SK-N-MC (cell line): ENCODE results near the gene SLC4A4.

Experiments used
- DNase-seq: peaks from one replicate; pipeline ENCODE4 v3.0.0-alpha.2; 2011; ENCODE audit warnings: low read depth, low spot score
- H3K27ac ChIP-seq: fragments of 200-600 bp; sonication (generic); 2 replicates; pipeline ENCODE4 v1.5.1; 2016; ENCODE audit warnings: mixed run types
- H3K36me3 ChIP-seq: fragments of 200-600 bp; sonication (generic); 2 replicates; pipeline ENCODE4 v1.6.1; 2017; ENCODE audit warnings: antibody characterized with exemption, low read length, mixed read lengths; ENCODE audit not compliant: insufficient read depth
- H3K4me3 ChIP-seq: fragments of 200-600 bp; sonication (generic); 2 replicates; pipeline ENCODE4 v1.5.1; 2016
- H3K9ac ChIP-seq: fragments of 200-600 bp; sonication (generic); 2 replicates; pipeline ENCODE4 v1.8.0; 2017; ENCODE audit warnings: mixed run types, mixed read lengths; ENCODE audit not compliant: insufficient read length
- H3K9me3 ChIP-seq: fragments of 200-600 bp; sonication (generic); 2 replicates; pipeline ENCODE4 v1.6.1; 2017; ENCODE audit warnings: low read depth, mild to moderate bottlenecking, antibody characterized with exemption, low read length, moderate library complexity, mixed read lengths
- EZH2 ChIP-seq: fragments of 200-600 bp; sonication (generic); IDR thresholded peaks from one replicate; pipeline ENCODE4 v1.6.1; 2017; ENCODE audit warnings: antibody characterized with exemption
- FOXP2 ChIP-seq: optimal IDR thresholded peaks from 2 replicates; pipeline ENCODE3; 2011; ENCODE audit warnings: mild to moderate bottlenecking, moderate library complexity; ENCODE audit not compliant: insufficient read depth; ENCODE audit errors: extremely low read length, control extremely low read depth
- POLR2AphosphoS5 ChIP-seq: IDR thresholded peaks from 2 replicates; pipeline ENCODE4 v1.6.1; 2012; ENCODE audit warnings: mild to moderate bottlenecking, low read depth, low read length, borderline replicate concordance

The SLC4A4 gene

DNA sequence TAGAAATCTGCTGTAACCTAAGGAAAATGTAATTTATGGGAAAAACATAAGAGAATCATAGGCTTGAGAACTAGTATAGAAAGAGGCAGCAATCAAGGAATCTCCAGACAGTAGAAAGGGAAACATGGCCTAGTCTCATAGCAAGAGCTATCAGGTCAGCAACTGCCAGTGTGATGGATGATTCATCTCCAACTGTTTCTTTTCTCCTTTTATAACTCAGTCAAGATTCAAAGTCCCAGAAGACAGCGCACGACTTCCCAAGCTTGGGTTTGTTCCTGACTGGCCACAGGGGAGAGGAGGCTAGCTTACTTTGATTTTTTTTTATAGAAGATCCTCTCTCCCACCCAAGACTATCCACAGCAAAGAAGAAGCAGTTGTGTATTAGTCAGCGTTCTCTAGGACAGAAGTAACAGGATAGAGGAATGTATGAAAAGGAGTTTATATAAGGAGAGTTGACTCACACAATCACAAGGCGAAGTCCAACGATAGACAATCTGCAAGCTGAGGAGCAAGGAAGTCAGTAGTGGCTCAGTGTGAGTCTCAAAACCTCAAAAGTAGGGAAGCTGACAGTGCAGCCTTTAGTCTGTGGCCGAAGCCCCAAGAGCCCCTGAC lies 263.6 kb downstream of the SLC4A4 start:
- H3K9ac ChIP-seq: no peak overlapping the region
- H3K27ac ChIP-seq: no peak overlapping the region
- no peaks in the 10 kb centered on the region for H3K9me3 ChIP-seq
- no peak for DNase-seq
- H3K36me3 ChIP-seq: no peaks in the 10 kb centered on the region
- no peak for TF ChIP-seq EZH2
- TF ChIP-seq POLR2AphosphoS5: no peak
- TF ChIP-seq FOXP2: no peak
- H3K4me3 ChIP-seq: no peak overlapping the region

DNA sequence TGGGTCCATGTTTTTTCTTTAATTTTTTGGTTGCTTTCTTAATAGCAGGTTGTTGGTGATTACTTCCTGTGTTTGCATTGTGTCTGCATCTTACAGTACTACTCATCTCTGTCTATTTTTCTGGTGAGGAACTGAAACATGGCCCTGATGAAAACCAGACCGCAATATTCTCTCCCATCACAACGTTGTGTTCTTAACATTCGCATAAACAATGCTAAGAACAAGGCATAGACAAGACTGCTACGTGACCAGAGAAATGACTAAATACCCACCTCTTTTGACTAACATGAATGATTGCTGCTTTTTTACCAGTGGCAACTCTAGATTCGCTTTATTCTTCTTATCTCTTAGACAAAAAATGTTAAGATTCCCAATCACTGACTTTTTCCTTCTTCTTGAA lies 266.0 kb downstream of the SLC4A4 start:
- H3K9me3 ChIP-seq: no peaks in the 10 kb centered on the region
- H3K36me3 ChIP-seq: no peaks in the 10 kb centered on the region
- TF ChIP-seq EZH2: no peak
- no peak for TF ChIP-seq POLR2AphosphoS5
- no peak for TF ChIP-seq FOXP2
- H3K9ac ChIP-seq: no peak overlapping the region
- no peak overlapping the region for H3K27ac ChIP-seq
- no peak overlapping the region for H3K4me3 ChIP-seq
- no peak for DNase-seq

DNA sequence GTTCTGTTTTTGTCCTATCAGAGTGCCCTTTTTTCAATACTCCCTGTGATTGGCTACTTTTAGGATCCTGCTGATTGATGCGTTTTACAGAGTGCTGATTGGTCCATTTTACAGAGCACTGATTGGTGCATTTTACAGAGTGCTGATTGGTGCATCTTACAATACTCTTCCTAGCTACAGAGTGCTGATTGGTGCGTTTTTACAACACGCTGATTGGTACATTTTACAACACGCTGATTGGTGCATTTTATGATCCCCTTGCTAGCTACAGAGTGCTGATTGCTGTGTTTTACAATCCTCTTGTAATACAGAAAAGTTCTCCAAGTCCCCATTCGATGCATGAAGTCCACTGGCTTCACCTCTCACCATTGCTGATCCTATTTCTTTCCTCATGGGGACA lies 268.3 kb downstream of the SLC4A4 start:
- Histone ChIP-seq H3K4me3 (no peak overlapping the region), H3K27ac (no peak overlapping the region), H3K9ac (no peak overlapping the region), H3K36me3 (no peaks in the 10 kb centered on the region), H3K9me3 (no peaks in the 10 kb centered on the region)
- no peak for TF ChIP-seq POLR2AphosphoS5
- no peak for TF ChIP-seq EZH2
- no peak for TF ChIP-seq FOXP2
- no peak for DNase-seq

DNA sequence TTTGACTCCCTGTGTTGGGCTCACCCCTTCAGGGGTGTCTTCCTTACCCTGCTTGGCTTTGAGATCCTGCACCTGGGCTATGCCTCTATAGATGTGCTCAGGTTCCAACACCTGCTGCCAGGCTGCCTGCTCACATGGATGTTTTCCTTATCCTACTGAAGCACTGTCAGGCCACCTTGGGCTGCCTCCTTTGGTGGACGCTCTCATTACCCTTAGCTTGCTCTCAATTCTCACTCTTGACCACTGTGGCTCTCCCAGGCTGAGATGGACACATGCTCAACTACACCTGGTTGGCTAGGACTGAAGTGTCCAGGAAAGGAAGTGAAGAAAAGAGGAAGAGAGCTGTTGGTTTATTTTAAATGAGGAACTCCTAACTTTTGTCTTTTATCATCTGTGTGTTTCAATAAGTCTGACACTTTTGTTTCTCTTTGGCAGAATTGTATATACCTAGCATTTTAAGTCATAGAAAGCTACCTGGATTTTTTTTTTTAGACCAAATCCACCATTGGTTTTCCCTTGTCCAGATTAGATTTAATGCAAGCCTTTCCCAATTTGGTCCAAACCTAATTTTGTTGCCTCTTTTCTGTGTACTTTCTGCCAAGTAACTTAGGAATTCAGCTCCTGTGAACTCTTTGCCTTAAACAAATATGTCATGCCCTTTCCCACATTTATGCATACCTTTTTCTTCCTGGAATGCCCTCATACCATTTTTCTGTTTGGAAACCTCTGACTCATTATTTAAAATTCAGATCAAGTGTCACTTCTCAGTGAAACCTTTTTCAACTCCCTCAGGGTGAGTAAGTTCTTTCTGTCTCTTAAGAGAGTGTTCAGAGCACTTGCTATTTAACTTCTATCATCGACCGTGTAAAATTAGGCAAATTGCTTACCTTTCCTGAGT lies 269.2 kb downstream of the SLC4A4 start:
- TF ChIP-seq FOXP2 (no peak), EZH2 (no peak), POLR2AphosphoS5 (no peak)
- no peak for DNase-seq
- H3K36me3 ChIP-seq: no peaks in the 10 kb centered on the region
- H3K9ac ChIP-seq: no peak overlapping the region
- no peak overlapping the region for H3K4me3 ChIP-seq
- no peaks in the 10 kb centered on the region for H3K9me3 ChIP-seq
- no peak overlapping the region for H3K27ac ChIP-seq

DNA sequence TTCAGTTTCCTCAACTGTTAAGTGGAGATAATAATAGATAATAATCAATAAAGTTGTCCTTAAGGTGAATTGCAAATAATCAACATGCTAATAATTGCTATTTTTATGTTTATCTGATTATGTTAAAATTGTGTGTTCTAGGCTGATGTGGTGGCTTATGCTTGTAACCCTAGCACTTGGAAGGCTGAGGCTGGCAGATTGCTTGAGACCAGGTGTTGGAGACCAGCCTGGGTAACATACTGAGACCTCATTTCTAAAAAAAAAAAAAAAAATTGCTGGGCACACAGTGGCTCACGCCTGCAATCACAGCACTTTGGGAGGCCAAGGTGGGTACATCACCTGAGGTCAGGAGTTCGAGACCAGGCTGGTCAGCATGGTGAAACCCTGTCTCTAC lies 269.9 kb downstream of the SLC4A4 start:
- H3K4me3 ChIP-seq: no peak overlapping the region
- TF ChIP-seq POLR2AphosphoS5: no peak
- no peak for TF ChIP-seq FOXP2
- TF ChIP-seq EZH2: no peak
- H3K27ac ChIP-seq: no peak overlapping the region
- H3K9me3 ChIP-seq: no peaks in the 10 kb centered on the region
- no peak overlapping the region for H3K9ac ChIP-seq
- DNase-seq: no peak
- no peaks in the 10 kb centered on the region for H3K36me3 ChIP-seq

DNA sequence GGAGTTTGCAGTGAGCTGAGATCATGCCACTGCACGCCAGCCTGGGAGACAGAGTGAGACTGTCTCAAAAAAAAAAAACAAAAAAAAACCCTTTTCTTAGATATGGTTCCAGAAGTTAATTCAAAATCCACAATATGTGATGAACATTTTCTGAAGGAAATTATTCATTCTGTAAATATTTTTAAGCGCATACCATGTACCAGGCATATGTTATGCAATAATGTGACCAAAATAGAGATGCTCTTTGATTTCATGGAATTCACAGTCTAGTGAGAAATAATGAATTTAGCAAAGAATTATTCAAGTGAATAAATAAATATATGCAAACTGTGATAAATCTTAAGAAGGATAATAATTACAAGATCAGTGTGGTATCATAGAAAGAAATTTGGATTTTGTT lies 270.3 kb downstream of the SLC4A4 start:
- no peaks in the 10 kb centered on the region for H3K9me3 ChIP-seq
- H3K27ac ChIP-seq: no peak overlapping the region
- no peak overlapping the region for H3K9ac ChIP-seq
- no peak overlapping the region for H3K4me3 ChIP-seq
- H3K36me3 ChIP-seq: no peaks in the 10 kb centered on the region
- no peak for DNase-seq
- TF ChIP-seq EZH2: no peak
- no peak for TF ChIP-seq POLR2AphosphoS5

DNA sequence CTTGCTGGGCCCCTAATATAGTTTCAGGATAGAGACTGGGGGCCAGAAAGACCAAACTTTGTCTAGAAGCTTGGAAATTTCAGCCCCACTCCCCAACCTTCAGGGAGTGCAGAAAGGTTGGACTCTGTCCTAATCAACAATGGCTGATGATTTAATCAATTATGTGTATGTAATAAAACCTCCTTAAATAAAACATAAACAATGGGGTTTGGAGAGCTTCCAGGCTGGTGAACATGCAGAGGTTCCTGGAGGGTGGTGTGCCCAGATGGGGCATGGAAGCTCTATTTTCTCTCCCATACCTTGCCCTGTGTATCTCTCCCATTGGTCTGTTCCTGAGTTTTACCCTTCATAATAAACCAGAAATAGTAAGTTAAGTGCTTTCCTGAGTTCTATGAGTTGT lies 270.8 kb downstream of the SLC4A4 start:
- no peaks in the 10 kb centered on the region for H3K36me3 ChIP-seq
- H3K4me3 ChIP-seq: no peak overlapping the region
- no peaks in the 10 kb centered on the region for H3K9me3 ChIP-seq
- DNase-seq: no peak
- TF ChIP-seq FOXP2: no peak
- TF ChIP-seq EZH2: no peak
- no peak for TF ChIP-seq POLR2AphosphoS5
- H3K9ac ChIP-seq: no peak overlapping the region
- H3K27ac ChIP-seq: no peak overlapping the region

DNA sequence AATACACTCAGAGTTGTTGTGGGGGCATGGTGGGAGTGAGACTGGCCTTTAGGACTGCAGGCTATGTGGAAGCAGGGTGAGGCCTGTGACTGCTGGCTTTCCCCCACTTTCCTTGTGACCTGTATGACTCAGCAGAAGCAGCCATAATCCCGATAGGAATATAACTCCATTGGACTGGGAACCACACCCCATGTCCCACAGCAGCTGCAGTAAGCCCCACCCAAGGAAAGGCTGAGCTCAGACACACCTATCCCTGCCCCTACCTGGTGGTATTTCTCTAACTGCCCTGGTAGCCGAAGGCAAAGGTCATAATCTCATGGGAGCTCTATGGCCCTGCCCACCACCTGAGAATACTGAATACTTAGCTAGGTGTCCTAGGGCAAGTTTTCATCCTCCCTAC lies 275.8 kb downstream of the SLC4A4 start:
- H3K9ac ChIP-seq: no peak overlapping the region
- no peak for DNase-seq
- no peak overlapping the region for H3K4me3 ChIP-seq
- no peak for TF ChIP-seq EZH2
- TF ChIP-seq POLR2AphosphoS5: no peak
- TF ChIP-seq FOXP2: no peak
- no peaks in the 10 kb centered on the region for H3K9me3 ChIP-seq
- no peaks in the 10 kb centered on the region for H3K36me3 ChIP-seq
- H3K27ac ChIP-seq: no peak overlapping the region

DNA sequence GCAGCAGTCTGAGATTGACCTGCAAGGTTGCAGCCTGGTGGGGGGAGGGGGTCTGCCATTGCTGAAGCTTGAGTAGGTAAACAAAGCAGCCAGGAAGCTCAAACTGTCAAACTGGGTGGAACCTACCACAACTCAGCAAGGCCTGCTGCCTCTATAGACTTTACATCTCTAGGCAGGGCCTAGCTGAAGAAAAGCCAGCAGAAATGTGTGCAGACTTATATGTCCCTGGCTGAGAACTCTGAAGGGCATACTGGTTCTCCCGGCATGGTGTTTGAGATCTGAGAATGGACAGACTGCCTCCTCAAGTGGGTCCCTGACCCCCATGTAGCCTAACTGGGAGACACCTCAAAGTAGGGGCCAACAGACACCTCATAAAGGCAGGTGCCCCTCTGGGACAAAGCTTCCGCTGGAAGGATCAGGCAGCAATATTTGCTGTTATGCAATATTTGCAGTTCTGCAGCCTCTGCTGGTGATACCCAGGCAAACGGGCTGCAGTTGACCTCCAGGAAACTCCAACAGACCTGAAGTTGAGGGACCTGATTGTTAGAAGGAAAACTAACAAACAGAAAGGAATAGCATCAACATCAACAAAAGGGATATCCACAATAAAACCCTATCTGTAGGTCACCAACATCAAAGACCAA lies 277.5 kb downstream of the SLC4A4 start:
- Histone ChIP-seq H3K9me3 (no peaks in the 10 kb centered on the region), H3K27ac (no peak overlapping the region), H3K36me3 (no peaks in the 10 kb centered on the region), H3K9ac (no peak overlapping the region), H3K4me3 (no peak overlapping the region)
- no peak for DNase-seq
- TF ChIP-seq EZH2: no peak
- no peak for TF ChIP-seq POLR2AphosphoS5
- no peak for TF ChIP-seq FOXP2
